Sigmoid colon (tissue), 4 donors: ENCODE results near the gene ACBD6.

Experiments used
- POLR2A ChIP-seq, 2 donors: fragments of 450-650 bp; IDR thresholded peaks; one replicate each; pipeline ENCODE4 v1.6.1; 2016; ENCODE audit warnings: antibody characterized with exemption in 2 of 2, mild to moderate bottlenecking in 2 of 2, moderate library complexity in 2 of 2
- POLR2AphosphoS5 ChIP-seq, 4 donors: sonication (generic); formaldehyde crosslinking; IDR thresholded peaks; one replicate each; pipeline ENCODE4 v1.6.1; 2017; ENCODE audit warnings: antibody characterized with exemption in 4 of 4
- TF ChIP-seq, protein P1 (sequence below), 4 experiments: fragments of 450-650 bp in 3 of 4; fragments of 200-600 bp in 1 of 4; IDR thresholded peaks; one replicate each; pipeline ENCODE4 v1.5.1; 2016 to 2019; ENCODE audit warnings: antibody characterized with exemption in 4 of 4, mild to moderate bottlenecking in 3 of 4, moderate library complexity in 2 of 4

- TF ChIP-seq, protein P1, sequence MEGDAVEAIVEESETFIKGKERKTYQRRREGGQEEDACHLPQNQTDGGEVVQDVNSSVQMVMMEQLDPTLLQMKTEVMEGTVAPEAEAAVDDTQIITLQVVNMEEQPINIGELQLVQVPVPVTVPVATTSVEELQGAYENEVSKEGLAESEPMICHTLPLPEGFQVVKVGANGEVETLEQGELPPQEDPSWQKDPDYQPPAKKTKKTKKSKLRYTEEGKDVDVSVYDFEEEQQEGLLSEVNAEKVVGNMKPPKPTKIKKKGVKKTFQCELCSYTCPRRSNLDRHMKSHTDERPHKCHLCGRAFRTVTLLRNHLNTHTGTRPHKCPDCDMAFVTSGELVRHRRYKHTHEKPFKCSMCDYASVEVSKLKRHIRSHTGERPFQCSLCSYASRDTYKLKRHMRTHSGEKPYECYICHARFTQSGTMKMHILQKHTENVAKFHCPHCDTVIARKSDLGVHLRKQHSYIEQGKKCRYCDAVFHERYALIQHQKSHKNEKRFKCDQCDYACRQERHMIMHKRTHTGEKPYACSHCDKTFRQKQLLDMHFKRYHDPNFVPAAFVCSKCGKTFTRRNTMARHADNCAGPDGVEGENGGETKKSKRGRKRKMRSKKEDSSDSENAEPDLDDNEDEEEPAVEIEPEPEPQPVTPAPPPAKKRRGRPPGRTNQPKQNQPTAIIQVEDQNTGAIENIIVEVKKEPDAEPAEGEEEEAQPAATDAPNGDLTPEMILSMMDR (IDR thresholded peaks at IDR 0.05), result no peak
- no peak for TF ChIP-seq POLR2A (IDR thresholded peaks at IDR 0.05)
- no peak for TF ChIP-seq POLR2AphosphoS5 (IDR thresholded peaks at IDR 0.05)
Measured at GRCh38 chr1:180428782-180429695, 73.3 kb downstream of the ACBD6 start.
